Measurements from ENCODE around the gene ADRA1B.
A peak's percentile ranks its signal among the peaks of the same experiment; 100 is the strongest.

ADRA1B gene

DNA sequence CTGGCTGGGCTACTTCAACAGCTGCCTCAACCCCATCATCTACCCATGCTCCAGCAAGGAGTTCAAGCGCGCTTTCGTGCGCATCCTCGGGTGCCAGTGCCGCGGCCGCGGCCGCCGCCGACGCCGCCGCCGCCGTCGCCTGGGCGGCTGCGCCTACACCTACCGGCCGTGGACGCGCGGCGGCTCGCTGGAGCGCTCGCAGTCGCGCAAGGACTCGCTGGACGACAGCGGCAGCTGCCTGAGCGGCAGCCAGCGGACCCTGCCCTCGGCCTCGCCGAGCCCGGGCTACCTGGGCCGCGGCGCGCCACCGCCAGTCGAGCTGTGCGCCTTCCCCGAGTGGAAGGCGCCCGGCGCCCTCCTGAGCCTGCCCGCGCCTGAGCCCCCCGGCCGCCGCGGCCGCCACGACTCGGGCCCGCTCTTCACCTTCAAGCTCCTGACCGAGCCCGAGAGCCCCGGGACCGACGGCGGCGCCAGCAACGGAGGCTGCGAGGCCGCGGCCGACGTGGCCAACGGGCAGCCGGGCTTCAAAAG is 55.7 kb downstream of the ADRA1B start:
- DNase-seq (ENCODE audit: extremely low read depth, low read depth): no peak
- TF ChIP-seq, protein P1, sequence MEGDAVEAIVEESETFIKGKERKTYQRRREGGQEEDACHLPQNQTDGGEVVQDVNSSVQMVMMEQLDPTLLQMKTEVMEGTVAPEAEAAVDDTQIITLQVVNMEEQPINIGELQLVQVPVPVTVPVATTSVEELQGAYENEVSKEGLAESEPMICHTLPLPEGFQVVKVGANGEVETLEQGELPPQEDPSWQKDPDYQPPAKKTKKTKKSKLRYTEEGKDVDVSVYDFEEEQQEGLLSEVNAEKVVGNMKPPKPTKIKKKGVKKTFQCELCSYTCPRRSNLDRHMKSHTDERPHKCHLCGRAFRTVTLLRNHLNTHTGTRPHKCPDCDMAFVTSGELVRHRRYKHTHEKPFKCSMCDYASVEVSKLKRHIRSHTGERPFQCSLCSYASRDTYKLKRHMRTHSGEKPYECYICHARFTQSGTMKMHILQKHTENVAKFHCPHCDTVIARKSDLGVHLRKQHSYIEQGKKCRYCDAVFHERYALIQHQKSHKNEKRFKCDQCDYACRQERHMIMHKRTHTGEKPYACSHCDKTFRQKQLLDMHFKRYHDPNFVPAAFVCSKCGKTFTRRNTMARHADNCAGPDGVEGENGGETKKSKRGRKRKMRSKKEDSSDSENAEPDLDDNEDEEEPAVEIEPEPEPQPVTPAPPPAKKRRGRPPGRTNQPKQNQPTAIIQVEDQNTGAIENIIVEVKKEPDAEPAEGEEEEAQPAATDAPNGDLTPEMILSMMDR (IDR thresholded peaks at IDR 0.05; ENCODE audit: low read depth, low read length, missing control alignments): no peak
- H3K4me3 ChIP-seq (replicated peaks; ENCODE audit: low read depth, low read length): 0 out of 2 replicates have a peak overlapping the region, but pooled peaks have one; percentile 15

DNA sequence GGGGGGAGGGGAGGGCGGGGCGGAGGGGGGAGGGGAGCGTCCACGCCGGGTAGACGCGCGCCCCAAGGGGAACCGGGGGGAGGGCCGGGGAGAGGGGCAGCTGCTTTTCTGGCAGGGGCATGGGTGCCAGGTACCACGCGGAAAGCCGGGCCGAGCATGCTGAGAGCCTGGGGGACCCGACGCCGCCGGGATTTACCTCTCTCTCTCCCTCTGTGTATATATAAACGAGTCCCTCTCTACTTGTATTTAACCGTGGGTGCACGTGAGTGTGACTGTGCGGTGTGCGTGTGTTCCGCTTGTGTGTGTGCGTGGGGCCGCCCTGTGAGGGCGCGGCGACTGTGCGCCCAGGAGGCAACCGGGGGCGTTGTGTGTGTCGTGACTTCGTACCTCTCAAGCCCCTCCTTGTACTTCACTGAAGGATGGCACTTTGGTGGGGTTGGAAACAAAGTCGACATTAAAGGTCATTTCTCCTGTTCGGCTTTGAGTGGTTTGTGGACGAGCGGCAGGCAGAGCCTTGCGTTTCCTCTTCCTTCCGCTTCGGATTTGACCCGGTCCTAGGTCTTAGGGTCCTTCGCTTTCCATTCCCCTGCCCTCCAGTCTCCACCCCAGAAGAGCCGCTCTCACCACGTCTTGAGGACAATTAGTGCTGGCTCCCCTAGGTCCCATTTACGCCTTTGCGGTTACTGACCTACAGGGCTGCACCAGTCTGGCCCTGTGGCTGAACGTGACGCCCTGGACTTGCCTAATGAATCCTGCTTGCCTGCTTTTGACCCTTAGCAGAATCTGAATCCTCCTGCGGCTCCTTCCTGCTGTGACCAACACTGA is 56.5 kb downstream of the ADRA1B start:
- no peak overlapping the region for H3K4me3 ChIP-seq (replicated peaks; ENCODE audit: low read depth, low read length)
- DNase-seq (ENCODE audit: extremely low read depth, low read depth): no peak
- TF ChIP-seq, protein P1 (IDR thresholded peaks at IDR 0.05; ENCODE audit: low read depth, low read length, missing control alignments): no peak

- H3K4me3 ChIP-seq (replicated peaks; ENCODE audit: low read depth, low read length): no peak overlapping the region
- TF ChIP-seq, protein P1 (IDR thresholded peaks at IDR 0.05; ENCODE audit: low read depth, low read length, missing control alignments): peak; percentile 65
- peak; percentile 77 for DNase-seq (ENCODE audit: extremely low read depth, low read depth)
Observed at GRCh38 chr5:159975462-159976019, 59.3 kb downstream of the ADRA1B start.

GRCh38 chr5:159976921-159977320 is 60.6 kb downstream of the ADRA1B start:
- DNase-seq (ENCODE audit: extremely low read depth, low read depth): no peak
- H3K4me3 ChIP-seq (replicated peaks; ENCODE audit: low read depth, low read length): no peak overlapping the region
- TF ChIP-seq, protein P1 (IDR thresholded peaks at IDR 0.05; ENCODE audit: low read depth, low read length, missing control alignments): no peak

DNA sequence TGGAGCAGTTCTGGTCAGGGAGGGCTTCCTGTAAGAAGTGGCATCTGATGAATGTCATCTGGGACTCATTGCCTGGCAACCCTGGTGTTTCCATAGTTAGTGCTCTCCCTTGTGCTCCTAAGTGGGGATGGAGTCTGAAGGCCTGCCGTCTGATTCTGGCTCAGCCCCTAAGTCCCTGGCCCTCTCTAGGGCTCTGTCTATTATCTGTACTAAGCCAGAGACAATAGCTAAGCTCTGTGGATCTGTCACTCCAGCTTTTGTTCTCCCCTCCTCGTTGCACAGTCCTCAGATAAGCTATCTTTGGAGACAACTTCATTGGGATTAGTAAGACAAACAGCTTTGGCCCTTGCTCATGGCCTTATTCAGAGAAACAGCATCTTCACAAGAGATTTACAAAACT is 62.1 kb downstream of the ADRA1B start:
- DNase-seq (ENCODE audit: extremely low read depth, low read depth): no peak
- H3K4me3 ChIP-seq (replicated peaks; ENCODE audit: low read depth, low read length): no peak overlapping the region
- TF ChIP-seq, protein P1 (IDR thresholded peaks at IDR 0.05; ENCODE audit: low read depth, low read length, missing control alignments): no peak

- TF ChIP-seq, protein P1 (IDR thresholded peaks at IDR 0.05; ENCODE audit: low read depth, low read length, missing control alignments): no peak
- no peak for DNase-seq (ENCODE audit: extremely low read depth, low read depth)
- H3K4me3 ChIP-seq (replicated peaks; ENCODE audit: low read depth, low read length): no peak overlapping the region
Observed at GRCh38 chr5:159982421-159983173, 66.3 kb downstream of the ADRA1B start.

Data from HFF-Myc (cell line).